GM23338 (cell line): Measurements from ENCODE around the gene EGFR. TPM values are rescaled to one million over a fixed set of nuclear protein-coding genes. Genes with fewer than 3 reads are reported as not detected.

ENCODE experiments used
- ATAC-seq: fragments of 200-7000 bp; cut with Tn5 transposase; 3 replicates; pipeline ENCODE4 v1.9.1; 2020
- DNase-seq: peaks from one replicate; pipeline ENCODE4 v3.0.0-alpha.2; 2015; ENCODE audit warnings: low spot score
- H2AFZ ChIP-seq: fragments of 200-600 bp; sonication (generic); 2 replicates; pipeline ENCODE4 v1.8.0; 2016; ENCODE audit warnings: antibody characterized with exemption, mild to moderate bottlenecking, moderate library complexity
- H3F3A ChIP-seq: fragments of 200-600 bp; sonication (generic); replicated peaks from 2 replicates; pipeline ENCODE4 v1.8.0; 2017; ENCODE audit warnings: antibody characterized with exemption, mixed run types, low read depth
- H3K27ac ChIP-seq: fragments of 200-600 bp; sonication (generic); 2 replicates; pipeline ENCODE4 v1.6.1; 2016; ENCODE audit warnings: low read depth
- H3K27me3 ChIP-seq: fragments of 200-600 bp; sonication (generic); 2 replicates; pipeline ENCODE4 v1.8.0; 2016; ENCODE audit warnings: mild to moderate bottlenecking, mixed run types, moderate library complexity; ENCODE audit not compliant: insufficient read depth
- H3K36me3 ChIP-seq: fragments of 200-600 bp; sonication (generic); 2 replicates; pipeline ENCODE4 v1.8.0; 2016; ENCODE audit warnings: mild to moderate bottlenecking; ENCODE audit not compliant: insufficient read depth
- H3K4me1 ChIP-seq: fragments of 200-600 bp; sonication (generic); 2 replicates; pipeline ENCODE4 v1.8.0; 2016; ENCODE audit warnings: mild to moderate bottlenecking, moderate library complexity; ENCODE audit not compliant: insufficient read depth
- H3K4me2 ChIP-seq: fragments of 200-600 bp; sonication (generic); 2 replicates; pipeline ENCODE4 v1.7.1; 2017; ENCODE audit warnings: mixed run types
- H3K4me3 ChIP-seq: fragments of 200-600 bp; sonication (generic); 2 replicates; pipeline ENCODE4 v1.6.1; 2016; ENCODE audit warnings: mixed run types
- H3K79me2 ChIP-seq: fragments of 200-600 bp; sonication (generic); replicated peaks from 2 replicates; pipeline ENCODE4 v1.8.0; 2017; ENCODE audit warnings: mild to moderate bottlenecking; ENCODE audit not compliant: insufficient read depth
- H3K9me2 ChIP-seq: fragments of 200-600 bp; sonication (generic); 2 replicates; pipeline ENCODE4 v1.8.0; 2017; ENCODE audit not compliant: insufficient read depth
- H4K20me1 ChIP-seq: fragments of 200-600 bp; sonication (generic); replicated peaks from 2 replicates; pipeline ENCODE4 v1.8.0; 2017; ENCODE audit warnings: mild to moderate bottlenecking; ENCODE audit not compliant: insufficient read depth
- H3K27ac Mint-ChIP-seq: 2 replicates; pipeline ENCODE4 v1.8.0; 2020; ENCODE audit warnings: inconsistent platforms, mild to moderate bottlenecking, moderate library complexity, mixed read lengths
- H3K27me3 Mint-ChIP-seq: 3 replicates; pipeline ENCODE4 v1.8.0; 2022; ENCODE audit warnings: low read depth, mild to moderate bottlenecking, moderate library complexity, mixed read lengths, inconsistent platforms; ENCODE audit not compliant: insufficient read depth, poor library complexity
- H3K36me3 Mint-ChIP-seq: 3 replicates; pipeline ENCODE4 v1.8.0; 2021; ENCODE audit warnings: low read depth, mild to moderate bottlenecking, inconsistent platforms, moderate library complexity, mixed read lengths
- H3K4me1 Mint-ChIP-seq: 3 replicates; pipeline ENCODE4 v1.8.0; 2020; ENCODE audit warnings: mild to moderate bottlenecking, inconsistent platforms, mixed read lengths
- H3K4me3 Mint-ChIP-seq: 3 replicates; pipeline ENCODE4 v1.8.0; 2021; ENCODE audit warnings: moderate library complexity, mild to moderate bottlenecking, inconsistent platforms, mixed read lengths
- H3K9me3 Mint-ChIP-seq: 3 replicates; pipeline ENCODE4 v1.8.0; 2020; ENCODE audit warnings: moderate library complexity, mild to moderate bottlenecking, inconsistent platforms, mixed read lengths
- CREB1 ChIP-seq: fragments of 250-450 bp; sonication (Bioruptor Pico); IDR thresholded peaks from 2 replicates; pipeline ENCODE4 v1.5.0; 2020; ENCODE audit warnings: low read depth, mild to moderate bottlenecking, moderate library complexity
- EZH2 ChIP-seq: fragments of 200-600 bp; sonication (generic); IDR thresholded peaks from one replicate; pipeline ENCODE4 v1.8.0; 2017; ENCODE audit warnings: antibody characterized with exemption, mild to moderate bottlenecking, low read depth; ENCODE audit not compliant: unreplicated experiment
- EZH2phosphoT487 ChIP-seq: fragments of 200-600 bp; sonication (generic); IDR thresholded peaks from one replicate; pipeline ENCODE4 v1.8.1; 2018; ENCODE audit warnings: antibody characterized with exemption; ENCODE audit not compliant: unreplicated experiment
- JUNB ChIP-seq: IDR thresholded peaks from one replicate; pipeline ENCODE4 v1.6.1; 2016; ENCODE audit warnings: antibody characterized with exemption; ENCODE audit not compliant: unreplicated experiment
- NANOG ChIP-seq: IDR thresholded peaks from 2 replicates; pipeline ENCODE4 v1.6.1; 2016; ENCODE audit warnings: antibody characterized with exemption, borderline replicate concordance
- STAT1 ChIP-seq: IDR thresholded peaks from one replicate; pipeline ENCODE4 v1.6.1; 2016; ENCODE audit warnings: antibody characterized with exemption; ENCODE audit not compliant: unreplicated experiment
- ZNF114 ChIP-seq: fragments of 250-450 bp; sonication (Bioruptor Pico); IDR thresholded peaks from 2 replicates; pipeline ENCODE4 v1.5.0; 2020; ENCODE audit warnings: mild to moderate bottlenecking, moderate library complexity
- polyA plus RNA-seq: library from polyadenylated mRNA; unstranded; fragments of >200 nt; fragmentation: Nextera tagmentation; extraction: Ambion mirVana; gene quantifications from 2 replicates; pipeline ENCODE4 v1.2.1, GENCODE V29; 2016
- total RNA-seq: library from RNA; depleted of rRNA; stranded (reverse); fragments of >200 nt; shearing (Covaris generic); gene quantifications from 2 replicates; pipeline ENCODE4 v1.2.3, GENCODE V29; 2014
- TF ChIP-seq, protein P1 (sequence below): IDR thresholded peaks from 2 replicates; pipeline ENCODE4 v1.6.1; 2016; ENCODE audit warnings: antibody characterized with exemption
- TF ChIP-seq, protein P2 (sequence below): IDR thresholded peaks from one replicate; pipeline ENCODE4 v1.6.1; 2018; ENCODE audit warnings: antibody characterized with exemption; ENCODE audit not compliant: unreplicated experiment
- TF ChIP-seq, protein P3 (sequence below): fragments of 250-450 bp; sonication (Bioruptor Pico); IDR thresholded peaks from 2 replicates; pipeline ENCODE4 v1.5.0; 2020; ENCODE audit warnings: mild to moderate bottlenecking, moderate library complexity

Gene EGFR
- total and polyA plus RNA-seq, 2 experiments from 2014 or later, result 1.5 to 4.5 TPM

DNA sequence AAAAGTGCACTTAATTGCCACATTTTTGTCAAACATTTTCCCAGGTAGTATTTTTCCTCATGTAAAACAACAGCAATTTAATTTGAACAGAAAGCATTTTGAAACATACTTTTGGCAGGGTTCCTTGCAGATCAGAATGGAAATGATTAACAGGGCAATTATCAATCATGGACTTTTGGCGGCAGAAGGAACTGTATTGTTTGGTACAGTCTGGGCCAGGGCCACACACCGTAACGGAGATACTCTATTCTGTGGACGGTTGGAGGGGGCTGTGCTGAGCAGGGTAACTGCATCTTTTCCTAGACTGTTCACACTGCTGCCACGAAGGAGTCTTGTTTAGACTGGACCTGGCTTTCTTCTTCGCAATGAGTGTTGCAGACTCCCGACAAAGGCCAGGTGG, 62.3 kb downstream of the EGFR start:
- ATAC-seq (no peak), DNase-seq (no peak)
- Mint-ChIP-seq H3K4me1 (peaks cover 17% of the 10 kb centered on the region), H3K27me3 (peaks cover 4% of the 10 kb centered on the region), H3K9me3 (no peaks in the 10 kb centered on the region), H3K36me3 (no peaks in the 10 kb centered on the region; the same call in 2 of the 3 replicates), H3K27ac (no peak overlapping the region; the same call in 1 of the 2 replicates), H3K4me3 (no peak overlapping the region)
- H3K4me2 ChIP-seq, result no peak overlapping the region
- H3K27me3 ChIP-seq, result no peaks in the 10 kb centered on the region
- H3K36me3 ChIP-seq, result no peaks in the 10 kb centered on the region
- no peaks in the 10 kb centered on the region for H3F3A ChIP-seq
- H3K4me1 ChIP-seq, result no peaks in the 10 kb centered on the region
- no peak for TF ChIP-seq STAT1
- H3K9me2 ChIP-seq, result peaks cover 11% of the 10 kb centered on the region; the same call in 1 of the 2 replicates
- no peak overlapping the region for H3K4me3 ChIP-seq
- no peaks in the 10 kb centered on the region for H3K79me2 ChIP-seq
- no peak overlapping the region for H2AFZ ChIP-seq
- H3K27ac ChIP-seq, result no peak overlapping the region
- H4K20me1 ChIP-seq, result no peaks in the 10 kb centered on the region

DNA sequence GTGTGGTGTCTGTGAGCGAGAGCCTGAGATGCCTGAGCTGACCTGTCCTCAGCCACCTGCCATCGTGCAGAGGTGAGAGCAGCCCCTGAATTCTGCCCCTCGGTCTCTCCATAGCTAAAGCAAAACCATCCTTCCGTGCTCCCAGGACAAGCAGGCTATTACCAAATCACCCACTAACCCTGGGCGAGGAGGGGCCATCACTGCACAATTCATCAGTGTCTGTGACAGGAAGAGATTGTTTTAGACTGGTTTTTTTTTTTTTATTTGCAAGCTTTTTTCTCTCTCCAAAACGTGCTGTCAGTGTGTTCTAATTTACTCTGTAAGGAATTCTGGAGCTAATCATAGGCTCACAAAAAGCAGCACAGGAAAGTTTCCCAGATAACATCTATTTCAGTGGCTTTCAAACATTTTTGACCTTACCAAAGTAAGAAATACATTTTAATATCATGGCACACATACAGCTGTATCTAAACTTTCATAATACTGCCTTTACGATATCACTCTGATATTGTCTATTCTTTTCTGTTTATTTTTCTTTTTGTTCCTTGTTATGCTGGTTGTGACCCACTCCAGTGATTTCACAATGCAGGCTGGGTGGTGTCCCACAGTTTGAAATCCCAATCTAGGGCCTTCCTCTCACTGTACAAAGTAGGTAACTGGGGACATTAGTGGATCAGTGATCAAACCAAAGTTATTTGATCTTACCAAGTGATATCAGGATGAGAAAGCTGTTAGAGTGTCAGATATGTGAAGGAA, 62.8 kb downstream of the EGFR start:
- H3K27me3 ChIP-seq, result no peaks in the 10 kb centered on the region
- H3K4me1 Mint-ChIP-seq, result peaks cover 17% of the 10 kb centered on the region

More for the DNA sequence above, 62.8 kb downstream of the EGFR start:
- DNase-seq, result no peak
- Mint-ChIP-seq H3K27ac (no peak overlapping the region), H3K36me3 (no peaks in the 10 kb centered on the region; the same call in 2 of the 3 replicates), H3K4me3 (no peak overlapping the region), H3K27me3 (peaks cover 4% of the 10 kb centered on the region), H3K9me3 (no peaks in the 10 kb centered on the region)
- Histone ChIP-seq H3K4me1 (no peaks in the 10 kb centered on the region), H3K79me2 (no peaks in the 10 kb centered on the region), H3K36me3 (no peaks in the 10 kb centered on the region), H3K9me2 (peaks cover 11% of the 10 kb centered on the region; the same call in 1 of the 2 replicates), H2AFZ (no peak overlapping the region), H3K4me3 (no peak overlapping the region), H3K4me2 (no peak overlapping the region), H3F3A (no peaks in the 10 kb centered on the region), H3K27ac (no peak overlapping the region), H4K20me1 (no peaks in the 10 kb centered on the region)
- ATAC-seq, result no peak
- TF ChIP-seq ZNF114 (no peak), JUNB (no peak), EZH2phosphoT487 (no peak), CREB1 (CRISPR knock-in tag) (no peak), EZH2 (no peak), NANOG (no peak)
- TF ChIP-seq, protein P1, sequence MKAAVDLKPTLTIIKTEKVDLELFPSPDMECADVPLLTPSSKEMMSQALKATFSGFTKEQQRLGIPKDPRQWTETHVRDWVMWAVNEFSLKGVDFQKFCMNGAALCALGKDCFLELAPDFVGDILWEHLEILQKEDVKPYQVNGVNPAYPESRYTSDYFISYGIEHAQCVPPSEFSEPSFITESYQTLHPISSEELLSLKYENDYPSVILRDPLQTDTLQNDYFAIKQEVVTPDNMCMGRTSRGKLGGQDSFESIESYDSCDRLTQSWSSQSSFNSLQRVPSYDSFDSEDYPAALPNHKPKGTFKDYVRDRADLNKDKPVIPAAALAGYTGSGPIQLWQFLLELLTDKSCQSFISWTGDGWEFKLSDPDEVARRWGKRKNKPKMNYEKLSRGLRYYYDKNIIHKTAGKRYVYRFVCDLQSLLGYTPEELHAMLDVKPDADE, result no peak
- TF ChIP-seq, protein P2, sequence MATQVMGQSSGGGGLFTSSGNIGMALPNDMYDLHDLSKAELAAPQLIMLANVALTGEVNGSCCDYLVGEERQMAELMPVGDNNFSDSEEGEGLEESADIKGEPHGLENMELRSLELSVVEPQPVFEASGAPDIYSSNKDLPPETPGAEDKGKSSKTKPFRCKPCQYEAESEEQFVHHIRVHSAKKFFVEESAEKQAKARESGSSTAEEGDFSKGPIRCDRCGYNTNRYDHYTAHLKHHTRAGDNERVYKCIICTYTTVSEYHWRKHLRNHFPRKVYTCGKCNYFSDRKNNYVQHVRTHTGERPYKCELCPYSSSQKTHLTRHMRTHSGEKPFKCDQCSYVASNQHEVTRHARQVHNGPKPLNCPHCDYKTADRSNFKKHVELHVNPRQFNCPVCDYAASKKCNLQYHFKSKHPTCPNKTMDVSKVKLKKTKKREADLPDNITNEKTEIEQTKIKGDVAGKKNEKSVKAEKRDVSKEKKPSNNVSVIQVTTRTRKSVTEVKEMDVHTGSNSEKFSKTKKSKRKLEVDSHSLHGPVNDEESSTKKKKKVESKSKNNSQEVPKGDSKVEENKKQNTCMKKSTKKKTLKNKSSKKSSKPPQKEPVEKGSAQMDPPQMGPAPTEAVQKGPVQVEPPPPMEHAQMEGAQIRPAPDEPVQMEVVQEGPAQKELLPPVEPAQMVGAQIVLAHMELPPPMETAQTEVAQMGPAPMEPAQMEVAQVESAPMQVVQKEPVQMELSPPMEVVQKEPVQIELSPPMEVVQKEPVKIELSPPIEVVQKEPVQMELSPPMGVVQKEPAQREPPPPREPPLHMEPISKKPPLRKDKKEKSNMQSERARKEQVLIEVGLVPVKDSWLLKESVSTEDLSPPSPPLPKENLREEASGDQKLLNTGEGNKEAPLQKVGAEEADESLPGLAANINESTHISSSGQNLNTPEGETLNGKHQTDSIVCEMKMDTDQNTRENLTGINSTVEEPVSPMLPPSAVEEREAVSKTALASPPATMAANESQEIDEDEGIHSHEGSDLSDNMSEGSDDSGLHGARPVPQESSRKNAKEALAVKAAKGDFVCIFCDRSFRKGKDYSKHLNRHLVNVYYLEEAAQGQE, result no peak
- TF ChIP-seq, protein P3, sequence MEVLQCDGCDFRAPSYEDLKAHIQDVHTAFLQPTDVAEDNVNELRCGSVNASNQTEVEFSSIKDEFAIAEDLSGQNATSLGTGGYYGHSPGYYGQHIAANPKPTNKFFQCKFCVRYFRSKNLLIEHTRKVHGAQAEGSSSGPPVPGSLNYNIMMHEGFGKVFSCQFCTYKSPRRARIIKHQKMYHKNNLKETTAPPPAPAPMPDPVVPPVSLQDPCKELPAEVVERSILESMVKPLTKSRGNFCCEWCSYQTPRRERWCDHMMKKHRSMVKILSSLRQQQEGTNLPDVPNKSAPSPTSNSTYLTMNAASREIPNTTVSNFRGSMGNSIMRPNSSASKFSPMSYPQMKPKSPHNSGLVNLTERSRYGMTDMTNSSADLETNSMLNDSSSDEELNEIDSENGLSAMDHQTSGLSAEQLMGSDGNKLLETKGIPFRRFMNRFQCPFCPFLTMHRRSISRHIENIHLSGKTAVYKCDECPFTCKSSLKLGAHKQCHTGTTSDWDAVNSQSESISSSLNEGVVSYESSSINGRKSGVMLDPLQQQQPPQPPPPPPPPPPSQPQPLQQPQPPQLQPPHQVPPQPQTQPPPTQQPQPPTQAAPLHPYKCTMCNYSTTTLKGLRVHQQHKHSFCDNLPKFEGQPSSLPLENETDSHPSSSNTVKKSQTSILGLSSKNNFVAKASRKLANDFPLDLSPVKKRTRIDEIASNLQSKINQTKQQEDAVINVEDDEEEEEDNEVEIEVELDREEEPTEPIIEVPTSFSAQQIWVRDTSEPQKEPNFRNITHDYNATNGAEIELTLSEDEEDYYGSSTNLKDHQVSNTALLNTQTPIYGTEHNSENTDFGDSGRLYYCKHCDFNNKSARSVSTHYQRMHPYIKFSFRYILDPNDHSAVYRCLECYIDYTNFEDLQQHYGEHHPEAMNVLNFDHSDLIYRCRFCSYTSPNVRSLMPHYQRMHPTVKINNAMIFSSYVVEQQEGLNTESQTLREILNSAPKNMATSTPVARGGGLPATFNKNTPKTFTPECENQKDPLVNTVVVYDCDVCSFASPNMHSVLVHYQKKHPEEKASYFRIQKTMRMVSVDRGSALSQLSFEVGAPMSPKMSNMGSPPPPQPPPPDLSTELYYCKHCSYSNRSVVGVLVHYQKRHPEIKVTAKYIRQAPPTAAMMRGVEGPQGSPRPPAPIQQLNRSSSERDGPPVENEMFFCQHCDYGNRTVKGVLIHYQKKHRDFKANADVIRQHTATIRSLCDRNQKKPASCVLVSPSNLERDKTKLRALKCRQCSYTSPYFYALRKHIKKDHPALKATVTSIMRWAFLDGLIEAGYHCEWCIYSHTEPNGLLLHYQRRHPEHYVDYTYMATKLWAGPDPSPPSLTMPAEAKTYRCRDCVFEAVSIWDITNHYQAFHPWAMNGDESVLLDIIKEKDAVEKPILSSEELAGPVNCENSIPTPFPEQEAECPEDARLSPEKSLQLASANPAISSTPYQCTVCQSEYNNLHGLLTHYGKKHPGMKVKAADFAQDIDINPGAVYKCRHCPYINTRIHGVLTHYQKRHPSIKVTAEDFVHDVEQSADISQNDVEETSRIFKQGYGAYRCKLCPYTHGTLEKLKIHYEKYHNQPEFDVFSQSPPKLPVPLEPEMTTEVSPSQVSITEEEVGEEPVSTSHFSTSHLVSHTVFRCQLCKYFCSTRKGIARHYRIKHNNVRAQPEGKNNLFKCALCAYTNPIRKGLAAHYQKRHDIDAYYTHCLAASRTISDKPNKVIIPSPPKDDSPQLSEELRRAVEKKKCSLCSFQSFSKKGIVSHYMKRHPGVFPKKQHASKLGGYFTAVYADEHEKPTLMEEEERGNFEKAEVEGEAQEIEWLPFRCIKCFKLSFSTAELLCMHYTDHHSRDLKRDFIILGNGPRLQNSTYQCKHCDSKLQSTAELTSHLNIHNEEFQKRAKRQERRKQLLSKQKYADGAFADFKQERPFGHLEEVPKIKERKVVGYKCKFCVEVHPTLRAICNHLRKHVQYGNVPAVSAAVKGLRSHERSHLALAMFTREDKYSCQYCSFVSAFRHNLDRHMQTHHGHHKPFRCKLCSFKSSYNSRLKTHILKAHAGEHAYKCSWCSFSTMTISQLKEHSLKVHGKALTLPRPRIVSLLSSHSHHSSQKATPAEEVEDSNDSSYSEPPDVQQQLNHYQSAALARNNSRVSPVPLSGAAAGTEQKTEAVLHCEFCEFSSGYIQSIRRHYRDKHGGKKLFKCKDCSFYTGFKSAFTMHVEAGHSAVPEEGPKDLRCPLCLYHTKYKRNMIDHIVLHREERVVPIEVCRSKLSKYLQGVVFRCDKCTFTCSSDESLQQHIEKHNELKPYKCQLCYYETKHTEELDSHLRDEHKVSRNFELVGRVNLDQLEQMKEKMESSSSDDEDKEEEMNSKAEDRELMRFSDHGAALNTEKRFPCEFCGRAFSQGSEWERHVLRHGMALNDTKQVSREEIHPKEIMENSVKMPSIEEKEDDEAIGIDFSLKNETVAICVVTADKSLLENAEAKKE (CRISPR knock-in tag), result no peak
